Measurements from ENCODE around the gene FAM107A. TPM values are rescaled to one million over a fixed set of nuclear protein-coding genes. Genes with fewer than 3 reads are reported as not detected.

Gene FAM107A
- total RNA-seq, 3 donors from 2014 or later, result 2.2 to 24.1 (median 23.6) TPM

DNA sequence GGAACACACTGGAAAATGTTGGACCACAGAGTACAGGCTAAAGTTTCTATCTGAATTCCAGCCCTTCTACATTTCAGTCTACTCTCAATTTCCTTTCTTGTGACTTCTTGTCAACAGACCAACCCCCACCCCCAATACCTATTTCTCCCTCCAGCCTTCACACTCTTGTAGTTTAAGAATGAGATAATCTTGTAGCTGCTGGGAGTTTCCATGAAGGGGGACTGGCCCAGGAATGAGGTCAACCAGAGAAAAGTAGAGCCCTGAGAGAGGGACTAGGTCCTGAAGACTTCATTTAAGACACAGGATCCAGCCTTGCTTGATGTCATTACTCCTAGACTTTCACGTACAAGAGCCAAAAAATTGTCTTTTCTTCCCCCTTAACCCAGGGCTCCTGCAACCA lies 29.5 kb upstream of the FAM107A start:
- TF ChIP-seq, protein P1, sequence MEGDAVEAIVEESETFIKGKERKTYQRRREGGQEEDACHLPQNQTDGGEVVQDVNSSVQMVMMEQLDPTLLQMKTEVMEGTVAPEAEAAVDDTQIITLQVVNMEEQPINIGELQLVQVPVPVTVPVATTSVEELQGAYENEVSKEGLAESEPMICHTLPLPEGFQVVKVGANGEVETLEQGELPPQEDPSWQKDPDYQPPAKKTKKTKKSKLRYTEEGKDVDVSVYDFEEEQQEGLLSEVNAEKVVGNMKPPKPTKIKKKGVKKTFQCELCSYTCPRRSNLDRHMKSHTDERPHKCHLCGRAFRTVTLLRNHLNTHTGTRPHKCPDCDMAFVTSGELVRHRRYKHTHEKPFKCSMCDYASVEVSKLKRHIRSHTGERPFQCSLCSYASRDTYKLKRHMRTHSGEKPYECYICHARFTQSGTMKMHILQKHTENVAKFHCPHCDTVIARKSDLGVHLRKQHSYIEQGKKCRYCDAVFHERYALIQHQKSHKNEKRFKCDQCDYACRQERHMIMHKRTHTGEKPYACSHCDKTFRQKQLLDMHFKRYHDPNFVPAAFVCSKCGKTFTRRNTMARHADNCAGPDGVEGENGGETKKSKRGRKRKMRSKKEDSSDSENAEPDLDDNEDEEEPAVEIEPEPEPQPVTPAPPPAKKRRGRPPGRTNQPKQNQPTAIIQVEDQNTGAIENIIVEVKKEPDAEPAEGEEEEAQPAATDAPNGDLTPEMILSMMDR (IDR thresholded peaks at IDR 0.05), result no peak
- intact Hi-C loops (cut with DNase I, micrococcal nuclease), result no loop called here
- Histone ChIP-seq H3K36me3 (ENCODE audit: low read depth) (no peaks in the 10 kb centered on the region), H3K9me3 (no peaks in the 10 kb centered on the region), H3K4me3 (no peak overlapping the region), H3K4me1 (ENCODE audit: low read depth) (no peaks in the 10 kb centered on the region)
- DNase-seq, result no peak
- ATAC-seq, result no peak

DNA sequence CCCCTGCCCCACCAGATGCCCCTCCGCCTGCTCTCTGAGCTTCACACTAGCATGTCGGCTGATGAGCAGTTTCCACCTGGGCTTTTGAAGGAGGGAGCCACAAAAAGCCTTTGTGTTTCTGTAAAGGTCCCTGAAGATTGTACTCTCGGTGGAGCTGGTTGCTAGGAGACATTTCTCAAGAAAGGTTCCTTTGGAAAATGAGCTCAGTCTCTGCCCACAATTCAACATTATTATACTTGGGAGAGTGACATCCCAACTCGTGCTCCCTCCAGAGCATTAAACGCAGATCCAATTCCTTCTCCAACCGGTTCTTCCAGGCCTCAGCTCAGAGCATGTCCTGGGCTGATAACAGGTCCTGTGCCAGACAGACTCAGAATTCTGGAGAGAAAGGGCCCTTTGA lies 26.8 kb upstream of the FAM107A start:
- DNase-seq, result no peak
- H3K4me1 ChIP-seq (ENCODE audit: low read depth), result no peaks in the 10 kb centered on the region
- H3K36me3 ChIP-seq (ENCODE audit: low read depth), result no peaks in the 10 kb centered on the region
- ATAC-seq, result no peak
- TF ChIP-seq, protein P1 (IDR thresholded peaks at IDR 0.05), result no peak
- intact Hi-C loops (cut with DNase I, micrococcal nuclease), result no loop called here
- no peaks in the 10 kb centered on the region for H3K9me3 ChIP-seq
- H3K4me3 ChIP-seq, result no peak overlapping the region

DNA sequence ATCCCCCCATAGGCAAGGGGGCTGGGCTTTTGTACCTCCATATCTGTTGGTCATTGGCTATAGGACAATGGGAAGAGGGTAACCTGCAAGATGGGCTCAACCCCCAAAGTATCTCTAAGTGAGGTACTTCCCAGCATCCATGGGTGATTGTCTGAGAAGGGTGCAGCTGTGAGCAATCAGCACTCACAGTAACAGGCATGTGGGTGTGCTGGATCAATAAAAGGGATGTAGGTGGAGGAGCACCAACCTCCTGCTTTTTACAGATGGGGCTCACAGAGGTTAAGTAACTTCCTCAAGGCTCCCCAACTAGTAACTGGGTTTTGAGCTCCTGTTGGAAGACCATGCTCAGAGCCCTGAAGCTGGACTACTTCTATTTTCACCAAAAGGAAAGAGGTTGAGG lies 26.4 kb upstream of the FAM107A start:
- no peak for DNase-seq
- intact Hi-C loops (cut with DNase I, micrococcal nuclease), result no loop called here
- H3K4me3 ChIP-seq, result no peak overlapping the region
- H3K4me1 ChIP-seq (ENCODE audit: low read depth), result no peaks in the 10 kb centered on the region
- no peak for ATAC-seq
- H3K36me3 ChIP-seq (ENCODE audit: low read depth), result no peaks in the 10 kb centered on the region
- TF ChIP-seq, protein P1 (IDR thresholded peaks at IDR 0.05), result no peak
- H3K9me3 ChIP-seq, result no peaks in the 10 kb centered on the region

DNA sequence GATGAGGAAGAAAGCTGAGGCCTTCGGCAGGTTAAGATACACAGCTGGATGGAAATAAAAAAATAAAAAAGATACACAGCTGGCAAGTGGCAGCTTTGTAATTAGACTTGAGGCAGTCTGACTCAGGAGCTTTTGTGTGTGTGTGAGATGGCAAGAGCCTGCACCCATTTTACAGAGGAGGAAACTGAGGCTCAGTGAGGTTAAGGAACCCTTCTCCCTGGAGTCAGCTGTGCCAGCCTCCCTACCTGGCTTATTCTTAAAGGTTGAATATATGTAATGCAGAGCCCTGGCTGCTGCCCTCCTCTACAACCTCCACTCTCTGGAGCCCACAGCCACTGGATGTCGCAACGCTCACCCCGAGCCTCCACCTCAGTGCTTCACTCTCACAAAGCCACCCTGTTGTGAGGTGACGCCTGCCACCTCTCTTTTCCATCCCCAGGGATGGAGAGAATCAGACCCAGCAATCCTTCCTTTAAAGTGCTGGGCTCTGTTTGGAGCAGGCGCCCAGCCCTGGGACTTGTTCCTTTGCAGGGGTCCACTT lies 20.6 kb upstream of the FAM107A start:
- no peak for ATAC-seq
- no peaks in the 10 kb centered on the region for H3K4me1 ChIP-seq (ENCODE audit: low read depth)
- no peaks in the 10 kb centered on the region for H3K36me3 ChIP-seq (ENCODE audit: low read depth)
- intact Hi-C loops (cut with DNase I, micrococcal nuclease), result no loop called here
- TF ChIP-seq, protein P1 (IDR thresholded peaks at IDR 0.05), result no peak
- no peaks in the 10 kb centered on the region for H3K9me3 ChIP-seq
- H3K4me3 ChIP-seq, result no peak overlapping the region
- DNase-seq, result no peak

DNA sequence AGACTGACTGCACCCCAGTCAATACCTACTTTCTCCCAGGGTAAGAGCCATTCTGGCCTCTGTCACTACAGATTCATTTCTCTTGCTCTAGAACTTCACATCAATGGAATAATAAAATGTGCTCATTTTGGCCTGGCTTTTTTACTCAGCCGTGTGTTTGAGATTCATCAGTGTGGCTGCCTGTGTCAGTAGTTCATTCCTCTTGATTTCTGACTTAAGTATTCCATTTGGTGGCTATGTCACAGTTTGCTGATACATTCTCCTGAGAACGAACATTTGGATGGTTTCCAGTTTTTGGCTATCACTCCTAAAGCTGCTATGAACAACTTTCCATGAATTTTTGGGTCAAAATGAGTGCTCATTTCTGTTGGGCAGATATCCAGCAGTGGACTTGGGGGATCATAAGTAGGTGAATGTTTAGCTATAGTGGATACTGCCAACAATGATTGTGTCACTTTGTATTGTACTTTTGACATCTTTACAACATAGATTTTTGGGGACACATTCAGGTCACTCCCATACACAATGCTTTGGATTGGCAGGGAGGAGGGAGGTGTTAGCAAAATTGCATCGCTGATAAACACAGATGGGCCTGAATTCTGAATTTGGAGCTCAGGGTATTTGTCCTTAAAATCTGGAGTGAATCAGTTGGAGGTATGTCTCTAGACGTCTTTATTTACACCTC lies 19.8 kb upstream of the FAM107A start:
- TF ChIP-seq, protein P1 (IDR thresholded peaks at IDR 0.05), result no peak
- H3K9me3 ChIP-seq, result no peaks in the 10 kb centered on the region
- no peak overlapping the region for H3K4me3 ChIP-seq
- no peaks in the 10 kb centered on the region for H3K4me1 ChIP-seq (ENCODE audit: low read depth)
- no peak for DNase-seq
- no peak for ATAC-seq
- intact Hi-C loops (cut with DNase I, micrococcal nuclease), result no loop called here
- H3K36me3 ChIP-seq (ENCODE audit: low read depth), result no peaks in the 10 kb centered on the region

Data from mucosa of descending colon (tissue), 3 donors.